Prostate gland (tissue), 2 donors: ENCODE data around the gene SFI1. TPM values are rescaled to one million over a fixed set of nuclear protein-coding genes. Genes with fewer than 3 reads are reported as not detected.

Source experiments
- DNase-seq: peaks from one replicate; pipeline ENCODE4 v3.0.0-alpha.2; 2019; ENCODE audit warnings: low spot score
- H3K27ac ChIP-seq, 2 donors: fragments of 200-600 bp; sonication (generic); 2 replicates each; pipeline ENCODE4 v1.5.1; 2017 to 2019
- H3K27me3 ChIP-seq: fragments of 200-600 bp; sonication (generic); replicated peaks from 2 replicates; pipeline ENCODE4 v1.5.1; 2019; ENCODE audit not compliant: insufficient read depth
- H3K36me3 ChIP-seq, 2 donors: fragments of 200-600 bp; sonication (generic); 1 replicate in 1 of 2; 2 replicates in 1 of 2; pipeline versions ENCODE4 v1.5.1 to v1.8.1; 2017 to 2019
- H3K4me1 ChIP-seq: fragments of 200-600 bp; sonication (generic); replicated peaks from 2 replicates; pipeline ENCODE4 v1.5.1; 2019
- H3K4me3 ChIP-seq, 2 donors: fragments of 200-600 bp; sonication (generic); 2 replicates each; pipeline ENCODE4 v1.5.1; 2017 to 2019
- H3K9me3 ChIP-seq: fragments of 200-600 bp; sonication (generic); 2 replicates; pipeline ENCODE4 v1.5.1; 2017
- CTCF ChIP-seq, 4 experiments: fragments of 200-600 bp in 2 of 4; fragments of 450-650 bp in 2 of 4; sonication (generic) in 2 of 4; IDR thresholded peaks; 1 replicate in 3 of 4; 2 replicates in 1 of 4; pipeline ENCODE4 v1.5.1; 2016 to 2019; ENCODE audit warnings: antibody characterized with exemption in 4 of 4, mild to moderate bottlenecking in 2 of 4, moderate library complexity in 2 of 4
- POLR2A ChIP-seq: fragments of 450-650 bp; IDR thresholded peaks from one replicate; pipeline ENCODE4 v1.6.1; 2016; ENCODE audit warnings: antibody characterized with exemption, mild to moderate bottlenecking
- POLR2AphosphoS5 ChIP-seq: sonication (generic); formaldehyde crosslinking; IDR thresholded peaks from one replicate; pipeline ENCODE4 v1.6.1; 2017; ENCODE audit warnings: antibody characterized with exemption
- WGBS: methylation state at CpG from one replicate; pipeline ENCODE4 v1.1.5; 2018; 5-methylcytosine and 5-hydroxymethylcytosine counted together
- intact Hi-C: fragments of 100-400 bp; cut with DNase I; formaldehyde crosslinking; loops from one replicate; pipeline ENCODE4 v1.14.2; 2022
- total RNA-seq, 2 donors: library from RNA; depleted of rRNA; stranded (reverse); fragments of >200 nt; gene quantifications; one replicate each; pipeline ENCODE4 v1.1.0, GENCODE V29; 2016

Gene SFI1
- total RNA-seq, 2 donors from 2014 or later: 21.5 to 68.8 TPM

DNA sequence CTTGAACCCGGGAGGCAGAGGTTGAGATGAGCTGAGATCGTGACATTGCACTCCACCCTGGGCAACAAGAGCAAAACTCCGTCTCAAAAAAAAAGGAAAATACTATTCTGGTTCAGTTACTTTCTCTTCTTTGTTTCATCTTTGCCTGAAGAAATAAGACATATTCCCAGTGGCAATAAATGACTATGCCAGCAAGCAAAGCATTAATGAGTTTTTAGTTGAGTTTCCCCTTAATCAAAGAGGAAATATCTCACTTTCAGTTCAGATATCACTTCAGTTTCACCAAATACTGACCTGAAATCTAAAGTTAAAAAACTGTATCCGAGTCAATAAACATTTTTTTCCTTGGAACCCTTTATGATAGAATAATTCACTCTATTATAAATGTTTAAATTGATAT lies 155.3 kb downstream of the SFI1 start:
- Histone ChIP-seq H3K9me3 (no peaks in the 10 kb centered on the region), H3K27me3 (no peaks in the 10 kb centered on the region), H3K36me3 (no peaks in the 10 kb centered on the region), H3K4me3 (no peak overlapping the region), H3K27ac (no peak overlapping the region), H3K4me1 (no peaks in the 10 kb centered on the region)
- TF ChIP-seq POLR2AphosphoS5 (no peak), CTCF (IDR thresholded peaks at IDR 0.05) (no peak), POLR2A (no peak)
- 86% methylated on average over 4 of the region's 4 CpGs for WGBS
- intact Hi-C loops: no loop called here
- DNase-seq: no peak

DNA sequence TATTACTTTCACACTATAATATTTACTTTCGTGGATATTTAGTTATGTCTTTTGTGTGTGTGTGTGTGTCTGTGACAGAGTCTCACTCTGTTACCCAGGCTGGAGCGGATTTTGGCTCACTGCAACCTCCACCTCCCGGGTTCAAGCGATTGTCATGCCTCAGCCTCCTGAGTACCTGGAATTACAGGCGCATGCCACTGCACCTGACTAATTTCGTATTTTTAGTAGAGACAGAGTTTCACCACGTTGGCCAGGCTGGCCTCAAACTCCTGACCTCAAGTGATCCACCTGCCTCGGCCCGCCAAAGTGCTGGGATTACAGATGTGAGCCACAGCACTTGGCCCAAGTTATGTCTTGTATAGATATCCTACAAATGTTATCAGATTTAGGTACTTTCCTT lies 155.8 kb downstream of the SFI1 start:
- H3K27ac ChIP-seq: no peak overlapping the region
- DNase-seq: no peak
- TF ChIP-seq POLR2AphosphoS5: no peak
- TF ChIP-seq CTCF (IDR thresholded peaks at IDR 0.05): no peak
- TF ChIP-seq POLR2A: no peak
- intact Hi-C loops: no loop called here
- H3K4me1 ChIP-seq: no peaks in the 10 kb centered on the region
- no peaks in the 10 kb centered on the region for H3K9me3 ChIP-seq
- H3K4me3 ChIP-seq: no peak overlapping the region
- no peaks in the 10 kb centered on the region for H3K36me3 ChIP-seq
- no peaks in the 10 kb centered on the region for H3K27me3 ChIP-seq
- WGBS: 74% methylated on average over 9 of the region's 9 CpGs

GRCh38 chr22:31652911-31653684 lies 156.8 kb downstream of the SFI1 start:
- no peak overlapping the region for H3K27ac ChIP-seq
- H3K36me3 ChIP-seq: no peaks in the 10 kb centered on the region
- DNase-seq: no peak
- no peaks in the 10 kb centered on the region for H3K9me3 ChIP-seq
- no peak overlapping the region for H3K4me3 ChIP-seq
- no peak for TF ChIP-seq POLR2AphosphoS5
- no peak for TF ChIP-seq CTCF (IDR thresholded peaks at IDR 0.05)
- no peak for TF ChIP-seq POLR2A
- H3K27me3 ChIP-seq: no peaks in the 10 kb centered on the region
- WGBS: 49% methylated on average over 9 of the region's 9 CpGs
- intact Hi-C loops: no loop called here
- no peaks in the 10 kb centered on the region for H3K4me1 ChIP-seq

GRCh38 chr22:31653944-31654343 lies 157.6 kb downstream of the SFI1 start:
- Histone ChIP-seq H3K4me1 (no peaks in the 10 kb centered on the region), H3K27me3 (no peaks in the 10 kb centered on the region), H3K36me3 (no peaks in the 10 kb centered on the region), H3K27ac (no peak overlapping the region), H3K9me3 (no peaks in the 10 kb centered on the region), H3K4me3 (no peak overlapping the region)
- no peak for TF ChIP-seq POLR2AphosphoS5
- TF ChIP-seq CTCF (IDR thresholded peaks at IDR 0.05): no peak
- no peak for TF ChIP-seq POLR2A
- 83% methylated on average over 2 of the region's 2 CpGs for WGBS
- intact Hi-C loops: no loop called here
- no peak for DNase-seq

GRCh38 chr22:31654408-31654807 lies 158.1 kb downstream of the SFI1 start:
- Histone ChIP-seq H3K4me3 (no peak overlapping the region), H3K36me3 (no peaks in the 10 kb centered on the region), H3K4me1 (no peaks in the 10 kb centered on the region), H3K27me3 (no peaks in the 10 kb centered on the region), H3K27ac (no peak overlapping the region), H3K9me3 (no peaks in the 10 kb centered on the region)
- intact Hi-C loops: no loop called here
- 97% methylated on average over 5 of the region's 5 CpGs for WGBS
- TF ChIP-seq POLR2A (no peak), CTCF (IDR thresholded peaks at IDR 0.05) (no peak), POLR2AphosphoS5 (no peak)
- no peak for DNase-seq
